K562 (cell line): ENCODE results near the gene SPAG7. TPM values are rescaled to one million over a fixed set of nuclear protein-coding genes. Genes with fewer than 3 reads are reported as not detected.

ENCODE experiments used
- ARNT ChIP-seq, 2 experiments: fragments of 450-650 bp; IDR thresholded peaks; 2 replicates each; pipeline ENCODE4 v1.6.1; 2016; ENCODE audit warnings: mild to moderate bottlenecking in 1 of 2
- ASH1L ChIP-seq: fragments of 450-650 bp; IDR thresholded peaks from 2 replicates; pipeline ENCODE4 v1.6.1; 2018; ENCODE audit warnings: borderline replicate concordance, mild to moderate bottlenecking, low read depth; ENCODE audit not compliant: partially characterized antibody
- CREM ChIP-seq: IDR thresholded peaks from 2 replicates; pipeline ENCODE4 v1.6.1; 2014; ENCODE audit warnings: antibody characterized with exemption, low read depth
- ETV6 ChIP-seq, 3 experiments: fragments of 150-350 bp in 1 of 3; sonication (generic) in 1 of 3; formaldehyde crosslinking in 1 of 3; IDR thresholded peaks; 2 replicates each; pipeline versions ENCODE4 v1.6.1 to v1.8.0; 2014 to 2022; ENCODE audit warnings: borderline replicate concordance in 2 of 3, low read depth in 2 of 3, antibody characterized with exemption in 1 of 3, low read length in 1 of 3, mild to moderate bottlenecking in 1 of 3, missing genetic modification reagents in 1 of 3
- GTF2F1 ChIP-seq: IDR thresholded peaks from 2 replicates; pipeline ENCODE4 v1.6.1; 2011; ENCODE audit warnings: low read depth, low read length, improper control_type of control experiment
- HOXB6 ChIP-seq: fragments of 250-450 bp; sonication (Bioruptor Pico); IDR thresholded peaks from 2 replicates; pipeline ENCODE4 v1.5.1; 2022; ENCODE audit warnings: mild to moderate bottlenecking, borderline replicate concordance
- IRF2 ChIP-seq: sonication (generic); formaldehyde crosslinking; IDR thresholded peaks from 2 replicates; pipeline ENCODE4 v1.8.1; 2022; ENCODE audit warnings: mild to moderate bottlenecking, missing genetic modification reagents
- KLF1 ChIP-seq: fragments of 450-650 bp; IDR thresholded peaks from 2 replicates; pipeline ENCODE4 v1.6.1; 2016; ENCODE audit warnings: missing genetic modification characterization, missing compliant biosample characterization
- LCOR ChIP-seq: sonication (generic); formaldehyde crosslinking; IDR thresholded peaks from 2 replicates; pipeline ENCODE4 v1.8.0; 2022; ENCODE audit warnings: mild to moderate bottlenecking, missing genetic modification reagents
- MTA3 ChIP-seq: fragments of 450-650 bp; formaldehyde crosslinking; IDR thresholded peaks from 2 replicates; pipeline ENCODE4 v1.6.1; 2017; ENCODE audit warnings: mild to moderate bottlenecking, borderline replicate concordance
- NFYB ChIP-seq: IDR thresholded peaks from 2 replicates; pipeline ENCODE4 v1.6.1; 2011; ENCODE audit warnings: mild to moderate bottlenecking, moderate library complexity; ENCODE audit not compliant: insufficient read length; ENCODE audit errors: extremely low read depth
- NR2C2 ChIP-seq, 2 experiments: fragments of 200-800 bp in 1 of 2; sonication (Bioruptor generic) in 1 of 2; sonication (generic) in 1 of 2; formaldehyde crosslinking in 1 of 2; IDR thresholded peaks; 2 replicates each; pipeline versions ENCODE4 v1.6.1 to v1.8.0; 2016 to 2022; ENCODE audit warnings: mild to moderate bottlenecking in 1 of 2, missing compliant biosample characterization in 1 of 2, missing genetic modification characterization in 1 of 2, missing genetic modification reagents in 1 of 2
- NR2F6 ChIP-seq: fragments of 450-650 bp; formaldehyde crosslinking; IDR thresholded peaks from 2 replicates; pipeline ENCODE4 v1.4.0; 2020; ENCODE audit warnings: mild to moderate bottlenecking
- NR4A1 ChIP-seq, 2 experiments: fragments of 250-450 bp in 1 of 2; fragments of 450-650 bp in 1 of 2; sonication (Bioruptor Pico) in 1 of 2; IDR thresholded peaks; 2 replicates each; pipeline versions ENCODE4 v1.4.0 to v1.6.1; 2016 to 2020; ENCODE audit warnings: mild to moderate bottlenecking in 2 of 2, missing compliant biosample characterization in 1 of 2, missing genetic modification characterization in 1 of 2, moderate library complexity in 1 of 2
- NRF1 ChIP-seq, 2 experiments: fragments of 450-650 bp; IDR thresholded peaks in 1 of 2; conservative IDR thresholded peaks in 1 of 2; 2 replicates each; pipeline ENCODE4 v1.6.1; 2014; ENCODE audit warnings: mild to moderate bottlenecking in 2 of 2
- PHF8 ChIP-seq: fragments of 200-600 bp; sonication (generic); IDR thresholded peaks from 2 replicates; pipeline ENCODE4 v1.6.1; 2012; ENCODE audit warnings: mixed run types, mild to moderate bottlenecking, inconsistent platforms, low read length, moderate library complexity, borderline replicate concordance
- PKNOX1 ChIP-seq: fragments of 450-650 bp; IDR thresholded peaks from 2 replicates; pipeline ENCODE4 v1.6.1; 2016
- POLR2B ChIP-seq: fragments of 450-650 bp; IDR thresholded peaks from 2 replicates; pipeline ENCODE4 v1.6.1; 2018; ENCODE audit warnings: low read depth; ENCODE audit not compliant: partially characterized antibody
- POU5F1 ChIP-seq: fragments of 150-350 bp; IDR thresholded peaks from 2 replicates; pipeline ENCODE4 v1.6.1; 2014; ENCODE audit warnings: borderline replicate concordance, low read length, low read depth, mild to moderate bottlenecking; ENCODE audit not compliant: partially characterized antibody
- SP1 ChIP-seq: sonication (generic); formaldehyde crosslinking; IDR thresholded peaks from 2 replicates; pipeline ENCODE4 v1.8.1; 2022; ENCODE audit warnings: mild to moderate bottlenecking, missing genetic modification reagents
- TAF7 ChIP-seq: fragments of 450-650 bp; IDR thresholded peaks from 2 replicates; pipeline ENCODE4 v1.6.1; 2016; ENCODE audit warnings: missing genetic modification characterization, missing compliant biosample characterization
- TARDBP ChIP-seq: fragments of 450-650 bp; IDR thresholded peaks from 2 replicates; pipeline ENCODE4 v1.6.1; 2016
- ZNF583 ChIP-seq: fragments of 250-450 bp; sonication (Bioruptor Pico); IDR thresholded peaks from 2 replicates; pipeline ENCODE4 v1.4.0; 2020
- ZNF584 ChIP-seq: fragments of 200-800 bp; sonication (Bioruptor generic); IDR thresholded peaks from 2 replicates; pipeline ENCODE4 v1.6.1; 2016; ENCODE audit warnings: low read depth, mild to moderate bottlenecking, missing genetic modification characterization, missing compliant biosample characterization
- polyA plus RNA-seq, 8 experiments: library from polyadenylated mRNA; depleted of rRNA in 4 of 8; stranded (reverse) in 5 of 8; unstranded in 3 of 8; fragments of >200 nt; fragmentation: Nextera tagmentation in 2 of 8; fragmentation: Illumina TruSeq in 1 of 8; extraction: Ambion mirVana in 2 of 8; extraction: Trizol in 1 of 8; gene quantifications; 2 replicates each; pipeline versions ENCODE4 v1.2.1 to v1.2.3, GENCODE V29; 2011 to 2014; ENCODE audit warnings: inconsistent platforms in 1 of 8, missing spikeins in 1 of 8
- total RNA-seq, 7 experiments: library from RNA; depleted of rRNA in 6 of 7; stranded (reverse); fragments of >200 nt in 6 of 7; fragmentation: Illumina TruSeq in 2 of 7; extraction: Trizol in 2 of 7; gene quantifications; 2 replicates each; pipeline versions ENCODE4 v1.2.1 to v1.2.3, GENCODE V29; 2011 to 2021; ENCODE audit warnings: low replicate concordance in 1 of 7
- TF ChIP-seq, protein P1 (sequence below): fragments of 150-350 bp; conservative IDR thresholded peaks from 2 replicates; pipeline ENCODE4 v1.6.1; 2014; ENCODE audit warnings: low read length

SPAG7 gene
- total and polyA plus RNA-seq, 9 of the 15 experiments (the other 6 are each of a cell fraction or from before 2014, with no cell fraction given), result 5.6 to 53.5 (median 36.3) TPM

GRCh38 chr17:4966844-4967538 is 626 bp downstream of the SPAG7 start (continued):
- TF ChIP-seq GTF2F1, result peak; percentile 1; the same call in 1 of the 2 replicates
- no peak for TF ChIP-seq NR2F6 (CRISPR knock-in tag)
- TF ChIP-seq ASH1L, result peak; percentile 99
- TF ChIP-seq ZNF583 (CRISPR knock-in tag), result no peak
- TF ChIP-seq PHF8, result peak; percentile 45; the same call in 1 of the 2 replicates
- TF ChIP-seq KLF1 (tag), result 0 out of 2 replicates have a peak, but pooled peaks have one; percentile 35
- peak; percentile 8; the same call in 1 of the 2 replicates for TF ChIP-seq TAF7
- peak; percentile 16 for TF ChIP-seq POLR2B
- TF ChIP-seq IRF2 (CRISPR knock-in tag), result no peak
- TF ChIP-seq ARNT (IDR thresholded peaks at IDR 0.05), result no peak
- peak; percentile 69 for TF ChIP-seq SP1 (CRISPR knock-in tag)
- TF ChIP-seq POU5F1, result no peak
- TF ChIP-seq TARDBP, result no peak
- TF ChIP-seq PKNOX1, result peak; percentile 100
- no peak for TF ChIP-seq HOXB6
- TF ChIP-seq ZNF584 (CRISPR knock-in tag), result 0 out of 2 replicates have a peak, but pooled peaks have one; percentile 24
- peak; percentile 94 for TF ChIP-seq NFYB
- TF ChIP-seq ETV6 (IDR thresholded peaks at IDR 0.05; ENCODE audit: borderline replicate concordance in 1 of 2, low read depth in 2 of 2, low read length in 1 of 2), result no peak
- no peak for TF ChIP-seq ETV6 (CRISPR knock-in tag; IDR thresholded peaks at IDR 0.05; ENCODE audit: borderline replicate concordance)
- no peak for TF ChIP-seq NR4A1 (CRISPR knock-in tag; IDR thresholded peaks at IDR 0.05)
- TF ChIP-seq NR4A1 (tag; IDR thresholded peaks at IDR 0.05), result no peak
- TF ChIP-seq, protein P1, sequence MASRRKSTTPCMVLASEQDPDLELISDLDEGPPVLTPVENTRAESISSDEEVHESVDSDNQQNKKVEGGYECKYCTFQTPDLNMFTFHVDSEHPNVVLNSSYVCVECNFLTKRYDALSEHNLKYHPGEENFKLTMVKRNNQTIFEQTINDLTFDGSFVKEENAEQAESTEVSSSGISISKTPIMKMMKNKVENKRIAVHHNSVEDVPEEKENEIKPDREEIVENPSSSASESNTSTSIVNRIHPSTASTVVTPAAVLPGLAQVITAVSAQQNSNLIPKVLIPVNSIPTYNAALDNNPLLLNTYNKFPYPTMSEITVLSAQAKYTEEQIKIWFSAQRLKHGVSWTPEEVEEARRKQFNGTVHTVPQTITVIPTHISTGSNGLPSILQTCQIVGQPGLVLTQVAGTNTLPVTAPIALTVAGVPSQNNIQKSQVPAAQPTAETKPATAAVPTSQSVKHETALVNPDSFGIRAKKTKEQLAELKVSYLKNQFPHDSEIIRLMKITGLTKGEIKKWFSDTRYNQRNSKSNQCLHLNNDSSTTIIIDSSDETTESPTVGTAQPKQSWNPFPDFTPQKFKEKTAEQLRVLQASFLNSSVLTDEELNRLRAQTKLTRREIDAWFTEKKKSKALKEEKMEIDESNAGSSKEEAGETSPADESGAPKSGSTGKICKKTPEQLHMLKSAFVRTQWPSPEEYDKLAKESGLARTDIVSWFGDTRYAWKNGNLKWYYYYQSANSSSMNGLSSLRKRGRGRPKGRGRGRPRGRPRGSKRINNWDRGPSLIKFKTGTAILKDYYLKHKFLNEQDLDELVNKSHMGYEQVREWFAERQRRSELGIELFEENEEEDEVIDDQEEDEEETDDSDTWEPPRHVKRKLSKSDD, result no peak
- TF ChIP-seq CREM, result peak; percentile 65
- TF ChIP-seq NR2C2 (CRISPR knock-in tag; IDR thresholded peaks at IDR 0.05), result no peak; the same call in 1 of the 2 replicates
- peak; percentile 84 for TF ChIP-seq NR2C2 (tag; IDR thresholded peaks at IDR 0.05)
- TF ChIP-seq MTA3, result peak; percentile 19; the same call in 1 of the 2 replicates
- TF ChIP-seq NRF1 (conservative IDR thresholded peaks at IDR 0.05 in 1 of 2, IDR thresholded peaks at IDR 0.05 in 1 of 2), result peak in 1 of 2 experiments; percentile 36; a peak in 2 of 4 replicates
- TF ChIP-seq LCOR (CRISPR knock-in tag), result peak; percentile 59; the same call in 1 of the 2 replicates
